OCI-LY1 (cell line): ENCODE results near the gene RCOR3.
A peak's percentile ranks its signal among the peaks of the same experiment; 100 is the strongest.
"Not testable (repeated sequence)": the region's sequence is repeated elsewhere in the genome, so short reads cannot be mapped to it uniquely, and the experiment has no call there.

Experiments
- H2AFZ ChIP-seq: fragments of 200-600 bp; sonication (generic), shearing (Covaris generic); 2 replicates; pipeline ENCODE4 v1.6.0; 2014; ENCODE audit warnings: antibody characterized with exemption, mild to moderate bottlenecking, low read length
- H3F3A ChIP-seq: fragments of 200-600 bp; sonication (generic), shearing (Covaris generic); 2 replicates; pipeline ENCODE4 v1.6.0; 2014; ENCODE audit warnings: mild to moderate bottlenecking, antibody characterized with exemption, low read length, moderate library complexity; ENCODE audit not compliant: insufficient read depth
- H3K27ac ChIP-seq: fragments of 200-600 bp; sonication (generic); 2 replicates; pipeline ENCODE4 v1.5.1; 2014; ENCODE audit warnings: low read length, mixed run types, mild to moderate bottlenecking, low read depth; ENCODE audit not compliant: poor library complexity, severe bottlenecking
- H3K27me3 ChIP-seq: fragments of 200-600 bp; sonication (generic); 2 replicates; pipeline ENCODE4 v1.6.0; 2014; ENCODE audit warnings: antibody characterized with exemption, mild to moderate bottlenecking, low read length, moderate library complexity; ENCODE audit not compliant: insufficient read depth
- H3K36me3 ChIP-seq: fragments of 200-600 bp; sonication (generic); 2 replicates; pipeline ENCODE4 v1.6.1; 2014; ENCODE audit warnings: mild to moderate bottlenecking, antibody characterized with exemption, low read length, moderate library complexity, mixed read lengths; ENCODE audit not compliant: insufficient read depth
- H3K4me1 ChIP-seq: fragments of 200-600 bp; sonication (generic); 2 replicates; pipeline ENCODE4 v1.5.1; 2014; ENCODE audit warnings: mild to moderate bottlenecking, low read length, moderate library complexity; ENCODE audit not compliant: insufficient read depth, severe bottlenecking
- H3K4me2 ChIP-seq: fragments of 200-600 bp; sonication (generic), shearing (Covaris generic); 2 replicates; pipeline ENCODE4 v1.6.1; 2014; ENCODE audit warnings: low read length
- H3K4me3 ChIP-seq: fragments of 200-600 bp; sonication (generic); 2 replicates; pipeline ENCODE4 v1.5.1; 2014; ENCODE audit warnings: low read length, low read depth, mild to moderate bottlenecking, mixed read lengths; ENCODE audit not compliant: poor library complexity, severe bottlenecking
- H3K79me2 ChIP-seq: fragments of 200-600 bp; shearing (Covaris generic); 2 replicates; pipeline ENCODE4 v1.6.1; 2016; ENCODE audit warnings: mixed run types, low read length, mixed read lengths; ENCODE audit not compliant: insufficient read depth
- H3K9ac ChIP-seq: fragments of 200-600 bp; sonication (generic), shearing (Covaris generic); 2 replicates; pipeline ENCODE4 v1.6.1; 2014; ENCODE audit warnings: mild to moderate bottlenecking, low read length, mixed read lengths
- H3K9me2 ChIP-seq: fragments of 200-600 bp; sonication (generic), shearing (Covaris generic); 2 replicates; pipeline ENCODE4 v1.6.1; 2014; ENCODE audit warnings: low read depth, mild to moderate bottlenecking, low read length, mixed read lengths
- H3K9me3 ChIP-seq: fragments of 200-600 bp; shearing (Covaris generic); 2 replicates; pipeline ENCODE4 v1.6.1; 2014; ENCODE audit warnings: low read length, mixed read lengths
- H4K20me1 ChIP-seq: fragments of 200-600 bp; sonication (generic), shearing (Covaris generic); 2 replicates; pipeline ENCODE4 v1.6.0; 2016; ENCODE audit warnings: mild to moderate bottlenecking, low read length; ENCODE audit not compliant: insufficient read depth
- EZH2 ChIP-seq: fragments of 200-600 bp; sonication (generic), shearing (Covaris generic); IDR thresholded peaks from 2 replicates; pipeline ENCODE4 v1.8.0; 2017; ENCODE audit warnings: borderline replicate concordance, mixed run types, mild to moderate bottlenecking, antibody characterized with exemption, low read length, moderate library complexity, mixed read lengths
- TF ChIP-seq, protein P1 (sequence below): fragments of 200-600 bp; sonication (generic), shearing (Covaris generic); IDR thresholded peaks from 2 replicates; pipeline ENCODE4 v1.5.1; 2017; ENCODE audit warnings: mild to moderate bottlenecking, antibody characterized with exemption, low read length, moderate library complexity, mixed read lengths

RCOR3 gene

DNA sequence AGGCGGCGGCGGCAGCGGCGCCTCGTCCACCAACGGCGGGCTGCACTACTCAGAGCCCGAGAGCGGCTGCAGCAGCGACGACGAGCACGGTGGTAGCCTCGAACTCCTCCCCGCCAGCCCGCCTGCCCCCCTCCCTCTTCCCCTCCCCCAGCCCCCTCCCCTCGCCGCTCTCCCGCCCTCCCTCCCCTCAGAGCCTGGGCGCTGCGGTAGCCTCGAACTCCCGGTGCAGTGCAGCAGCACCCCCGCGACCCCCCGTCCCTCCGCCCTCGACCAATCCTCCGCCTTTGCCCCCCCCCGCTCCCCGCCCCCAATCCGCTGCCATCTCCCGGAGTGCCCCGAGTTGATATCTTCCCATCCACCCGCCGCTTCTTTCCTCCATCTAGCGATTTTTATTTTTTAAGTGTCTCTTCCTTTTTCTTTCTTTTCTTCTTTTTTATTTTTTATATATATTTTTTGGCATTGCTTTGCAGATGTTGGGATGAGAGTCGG, 516 bp downstream of the RCOR3 start:
- Histone ChIP-seq H3K4me3 (peak overlapping the region; percentile 85), H3K9me3 (no peaks in the 10 kb centered on the region), H3K79me2 (peaks cover 15% of the 10 kb centered on the region; the same call in 1 of the 2 replicates), H3K9ac (peak overlapping the region; percentile 99), H4K20me1 (no peaks in the 10 kb centered on the region), H3K27me3 (no peaks in the 10 kb centered on the region), H3K36me3 (peaks cover 18% of the 10 kb centered on the region; the same call in 1 of the 2 replicates), H3K9me2 (no peaks in the 10 kb centered on the region), H3F3A (no peaks in the 10 kb centered on the region), H3K4me1 (peaks cover 20% of the 10 kb centered on the region), H3K27ac (peak overlapping the region; percentile 96), H2AFZ (no peak overlapping the region), H3K4me2 (peak overlapping the region; percentile 86)
- no peak for TF ChIP-seq EZH2
- TF ChIP-seq, protein P1, sequence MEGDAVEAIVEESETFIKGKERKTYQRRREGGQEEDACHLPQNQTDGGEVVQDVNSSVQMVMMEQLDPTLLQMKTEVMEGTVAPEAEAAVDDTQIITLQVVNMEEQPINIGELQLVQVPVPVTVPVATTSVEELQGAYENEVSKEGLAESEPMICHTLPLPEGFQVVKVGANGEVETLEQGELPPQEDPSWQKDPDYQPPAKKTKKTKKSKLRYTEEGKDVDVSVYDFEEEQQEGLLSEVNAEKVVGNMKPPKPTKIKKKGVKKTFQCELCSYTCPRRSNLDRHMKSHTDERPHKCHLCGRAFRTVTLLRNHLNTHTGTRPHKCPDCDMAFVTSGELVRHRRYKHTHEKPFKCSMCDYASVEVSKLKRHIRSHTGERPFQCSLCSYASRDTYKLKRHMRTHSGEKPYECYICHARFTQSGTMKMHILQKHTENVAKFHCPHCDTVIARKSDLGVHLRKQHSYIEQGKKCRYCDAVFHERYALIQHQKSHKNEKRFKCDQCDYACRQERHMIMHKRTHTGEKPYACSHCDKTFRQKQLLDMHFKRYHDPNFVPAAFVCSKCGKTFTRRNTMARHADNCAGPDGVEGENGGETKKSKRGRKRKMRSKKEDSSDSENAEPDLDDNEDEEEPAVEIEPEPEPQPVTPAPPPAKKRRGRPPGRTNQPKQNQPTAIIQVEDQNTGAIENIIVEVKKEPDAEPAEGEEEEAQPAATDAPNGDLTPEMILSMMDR = no peak

DNA sequence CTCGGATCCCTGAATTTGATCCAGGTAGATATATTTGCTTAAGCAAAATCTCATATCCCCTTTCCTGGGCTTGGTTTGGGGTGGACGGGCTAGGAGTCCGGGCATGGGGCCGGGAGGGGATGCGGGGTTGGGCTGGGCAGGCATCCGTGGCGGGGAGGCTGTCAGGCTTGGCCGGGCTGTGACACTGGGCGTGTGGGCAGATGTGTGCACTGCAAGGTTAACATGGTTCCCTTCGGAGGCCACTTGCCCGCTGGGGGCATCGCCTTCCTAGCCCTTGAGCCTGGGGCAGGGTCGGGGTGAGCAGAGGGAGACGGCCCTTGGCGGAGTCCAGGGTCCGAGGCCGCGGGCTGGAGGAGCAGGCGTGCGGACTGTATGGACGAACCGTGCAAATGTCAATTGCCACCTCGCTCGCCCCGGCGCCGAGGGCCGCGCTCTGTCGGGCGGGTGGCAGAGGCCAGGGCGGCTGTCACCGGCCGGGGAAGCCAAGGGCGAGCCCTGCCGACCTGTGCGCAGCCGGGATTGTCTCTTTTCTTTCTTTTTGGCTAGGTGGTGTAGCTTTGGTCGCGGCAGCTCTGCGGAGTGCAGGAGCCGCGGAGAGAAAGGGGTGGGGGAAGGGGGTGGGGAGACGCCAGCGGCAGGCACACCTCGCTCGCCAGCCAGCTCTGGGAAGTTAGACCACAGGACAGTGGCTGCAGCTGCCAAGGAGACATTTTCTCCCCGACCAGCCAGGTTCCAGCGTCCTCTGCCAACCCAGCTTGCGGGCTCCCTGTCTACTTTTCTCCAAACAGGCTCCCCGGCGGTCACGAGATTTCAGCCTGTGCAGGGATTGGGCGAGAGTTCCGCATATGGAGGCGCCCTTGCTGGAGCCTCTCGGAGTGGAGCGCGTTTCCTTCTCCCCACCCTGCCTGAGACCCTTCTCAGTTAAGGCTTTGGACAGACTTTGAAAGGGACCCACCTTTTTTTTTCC, 1.3 kb downstream of the RCOR3 start:
- TF ChIP-seq, protein P1 = no peak
- TF ChIP-seq EZH2 = no peak
- H3K4me3 ChIP-seq = peak overlapping the region; percentile 85
- H3K79me2 ChIP-seq = peaks cover 15% of the 10 kb centered on the region; the same call in 1 of the 2 replicates
- peak overlapping the region; percentile 84 for H3K9ac ChIP-seq
- H3K9me2 ChIP-seq = no peaks in the 10 kb centered on the region
- H3K36me3 ChIP-seq = peaks cover 18% of the 10 kb centered on the region; the same call in 1 of the 2 replicates
- no peaks in the 10 kb centered on the region for H4K20me1 ChIP-seq
- H3K27me3 ChIP-seq = no peaks in the 10 kb centered on the region
- H3K4me2 ChIP-seq = peak overlapping the region; percentile 70
- H3K9me3 ChIP-seq = no peaks in the 10 kb centered on the region
- peaks cover 20% of the 10 kb centered on the region for H3K4me1 ChIP-seq
- H3K27ac ChIP-seq = peak overlapping the region; percentile 86
- H3F3A ChIP-seq = no peaks in the 10 kb centered on the region
- no peak overlapping the region for H2AFZ ChIP-seq

DNA sequence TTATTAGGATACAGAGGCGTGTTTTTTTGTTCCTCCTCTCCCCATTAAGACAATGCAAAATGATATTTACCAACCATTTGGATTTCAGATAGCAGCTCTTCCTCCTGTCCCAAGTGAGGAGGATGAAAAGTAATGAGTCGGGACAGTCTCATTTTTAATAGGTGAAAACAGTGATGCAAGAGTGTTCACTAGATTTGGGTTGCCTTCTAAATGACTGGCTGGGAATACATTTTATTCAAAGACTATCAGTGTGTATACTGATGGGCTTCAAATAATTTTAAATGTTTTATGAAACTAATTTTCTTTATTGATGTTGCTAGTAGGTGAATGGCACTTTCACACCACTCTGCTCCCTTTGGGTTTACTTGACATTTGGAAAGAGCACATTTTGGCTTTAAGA, 2.1 kb downstream of the RCOR3 start:
- peaks cover 20% of the 10 kb centered on the region for H3K4me1 ChIP-seq
- H2AFZ ChIP-seq = no peak overlapping the region
- peak overlapping the region; percentile 86 for H3K27ac ChIP-seq
- peaks cover 21% of the 10 kb centered on the region; the same call in 1 of the 2 replicates for H3K36me3 ChIP-seq
- H3F3A ChIP-seq = no peaks in the 10 kb centered on the region
- no peaks in the 10 kb centered on the region for H3K9me3 ChIP-seq
- no peaks in the 10 kb centered on the region for H3K9me2 ChIP-seq
- TF ChIP-seq EZH2 = no peak
- TF ChIP-seq, protein P1 = no peak
- no peaks in the 10 kb centered on the region for H4K20me1 ChIP-seq
- peak overlapping the region; percentile 70 for H3K4me2 ChIP-seq
- no peaks in the 10 kb centered on the region for H3K27me3 ChIP-seq
- H3K9ac ChIP-seq = peak overlapping the region; percentile 84
- peaks cover 15% of the 10 kb centered on the region; the same call in 1 of the 2 replicates for H3K79me2 ChIP-seq
- H3K4me3 ChIP-seq = peak overlapping the region; percentile 85

DNA sequence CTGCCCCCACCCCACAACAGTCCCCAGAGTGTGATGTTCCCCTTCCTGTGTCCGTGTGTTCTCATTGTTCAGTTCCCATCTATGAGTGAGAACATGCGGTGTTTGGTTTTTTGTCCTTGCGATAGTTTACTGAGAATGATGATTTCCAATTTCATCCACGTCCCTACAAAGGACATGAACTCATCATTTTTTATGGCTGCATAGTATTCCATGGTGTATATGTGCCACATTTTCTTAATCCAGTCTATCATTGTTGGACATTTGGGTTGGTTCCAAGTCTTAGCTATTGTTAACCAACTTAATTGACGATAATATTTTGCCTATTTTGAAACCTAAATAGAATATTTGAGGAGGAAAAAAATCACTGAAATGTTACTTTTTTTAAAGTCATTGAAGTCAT, 3.9 kb downstream of the RCOR3 start:
- H3K9me2 ChIP-seq, H3K9me3 ChIP-seq, H4K20me1 ChIP-seq, H3F3A ChIP-seq, H3K9ac ChIP-seq, H3K4me2 ChIP-seq, H3K4me3 ChIP-seq, H2AFZ ChIP-seq, H3K27ac ChIP-seq, H3K27me3 ChIP-seq: not testable (repeated sequence)
- Histone ChIP-seq H3K4me1 (peaks cover 15% of the 10 kb centered on the region), H3K36me3 (peaks cover 36% of the 10 kb centered on the region; the same call in 1 of the 2 replicates), H3K79me2 (peaks cover 15% of the 10 kb centered on the region; the same call in 1 of the 2 replicates)
